ENCODE measurements around the gene HRH3.

HRH3 gene

DNA sequence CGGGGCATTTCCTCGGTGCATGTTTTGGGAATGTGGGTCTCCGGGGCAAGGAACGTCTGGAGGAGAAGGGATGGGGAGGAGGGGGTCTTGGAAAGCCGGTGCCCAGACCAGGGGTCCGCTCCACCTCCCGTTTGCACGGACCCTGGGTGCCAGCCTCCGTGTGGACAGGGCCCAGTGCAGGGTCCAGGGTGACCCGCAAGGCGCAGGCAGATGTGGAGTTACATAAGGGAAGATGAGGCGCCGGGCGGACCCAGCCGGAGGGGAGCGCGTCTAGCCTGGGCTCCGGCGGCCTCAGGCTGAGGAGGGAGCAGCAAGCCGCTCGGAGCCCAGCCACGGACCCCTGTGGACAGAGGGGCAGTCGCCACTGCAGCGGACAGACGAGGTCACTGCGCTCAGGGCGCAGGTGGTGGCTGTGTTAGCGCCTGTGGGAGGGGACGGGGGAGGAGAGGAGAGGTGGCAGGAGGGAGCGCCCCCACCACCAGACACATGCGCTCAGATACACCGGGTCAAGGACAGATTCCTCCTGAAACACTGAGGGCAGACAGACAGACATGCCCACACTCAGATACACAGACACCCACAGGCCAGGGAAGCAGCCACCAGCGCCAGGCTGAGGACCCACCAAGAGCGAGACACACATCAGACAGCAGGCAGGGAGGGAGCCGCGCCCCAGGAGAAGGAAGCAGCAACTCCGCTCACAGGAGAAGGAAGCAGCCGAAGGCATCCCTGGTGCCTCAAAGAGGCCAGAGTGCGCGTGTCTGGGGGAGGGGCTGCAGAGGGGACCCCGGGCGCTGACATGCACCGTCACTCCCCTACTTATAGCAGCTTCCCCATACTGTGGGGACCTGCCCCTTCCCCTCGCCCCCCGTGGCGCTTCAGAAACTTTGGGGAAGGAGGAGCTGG lies 839 bp upstream of the HRH3 start:
- Histone ChIP-seq H4K20me1 (ENCODE audit: insufficient read depth, low read length) (no peaks in the 10 kb centered on the region), H3K4me1 (ENCODE audit: insufficient read depth, low read length, severe bottlenecking) (no peaks in the 10 kb centered on the region), H3F3A (ENCODE audit: insufficient read depth, low read length) (no peaks in the 10 kb centered on the region), H3K4me3 (ENCODE audit: low read depth, low read length, poor library complexity, severe bottlenecking) (no peak overlapping the region), H3K9me2 (ENCODE audit: low read depth, low read length) (no peaks in the 10 kb centered on the region), H3K36me3 (ENCODE audit: insufficient read depth, low read length) (no peaks in the 10 kb centered on the region), H3K27me3 (ENCODE audit: insufficient read depth, low read length) (peaks cover 5% of the 10 kb centered on the region; the same call in 1 of the 2 replicates), H3K9ac (ENCODE audit: low read length) (no peak overlapping the region), H3K9me3 (ENCODE audit: low read length) (no peaks in the 10 kb centered on the region), H3K79me2 (ENCODE audit: insufficient read depth, low read length) (no peaks in the 10 kb centered on the region), H3K4me2 (ENCODE audit: low read length) (no peak overlapping the region), H3K27ac (ENCODE audit: low read depth, low read length, poor library complexity, severe bottlenecking) (no peak overlapping the region), H2AFZ (ENCODE audit: low read length) (no peak overlapping the region)
- TF ChIP-seq EZH2 (IDR thresholded peaks at IDR 0.05; ENCODE audit: borderline replicate concordance, low read length), result no peak

DNA sequence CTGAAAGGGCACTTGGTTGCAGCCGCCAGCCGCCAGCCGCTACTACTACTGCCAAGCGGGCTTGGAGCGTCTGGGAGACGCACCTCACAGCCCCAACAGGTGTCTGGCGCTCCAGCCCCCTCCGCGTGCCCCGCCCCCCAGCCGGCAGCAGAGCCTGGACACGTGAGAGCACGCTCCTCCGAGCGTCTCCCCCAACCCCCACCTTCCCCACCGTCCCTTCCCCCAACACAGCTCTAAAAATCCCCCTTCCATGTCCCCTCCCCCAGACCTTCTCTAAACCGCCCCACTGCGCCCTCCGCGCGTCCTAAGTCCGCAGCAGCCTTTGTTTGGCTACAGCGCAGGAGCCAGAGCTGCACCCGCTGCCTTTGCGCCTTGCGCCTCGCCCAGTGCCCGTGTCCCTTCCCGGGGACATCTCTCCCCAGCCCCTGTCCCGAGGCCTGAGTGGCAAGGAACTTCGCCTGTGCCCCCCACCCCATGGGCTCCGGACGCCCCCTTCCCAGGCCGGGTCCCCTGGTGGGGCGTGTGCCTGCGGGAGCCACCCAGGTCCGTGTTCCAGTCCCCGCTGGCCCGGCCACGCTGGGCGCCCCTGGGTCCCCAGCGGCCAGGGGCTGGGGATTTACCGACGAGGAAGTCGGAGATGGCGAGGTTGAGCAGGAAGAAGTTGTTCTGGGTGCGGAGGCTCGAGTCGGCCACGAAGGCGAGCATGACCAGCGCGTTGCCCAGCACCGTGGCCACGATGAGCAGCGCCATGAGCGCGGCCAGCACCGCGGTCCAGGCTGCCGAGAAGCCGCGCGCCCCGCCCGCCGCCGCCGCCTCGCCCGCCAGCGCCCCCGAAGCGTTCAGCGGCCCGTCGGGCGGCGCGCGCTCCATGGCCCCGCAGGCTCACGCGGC lies 732 bp downstream of the HRH3 start:
- no peaks in the 10 kb centered on the region for H3K4me1 ChIP-seq (ENCODE audit: insufficient read depth, low read length, severe bottlenecking)
- H3K4me2 ChIP-seq (ENCODE audit: low read length), result peak overlapping the region; percentile 4; the same call in 1 of the 2 replicates
- no peaks in the 10 kb centered on the region for H4K20me1 ChIP-seq (ENCODE audit: insufficient read depth, low read length)
- H3K9me2 ChIP-seq (ENCODE audit: low read depth, low read length), result no peaks in the 10 kb centered on the region
- H3K27me3 ChIP-seq (ENCODE audit: insufficient read depth, low read length), result peaks cover 5% of the 10 kb centered on the region; the same call in 1 of the 2 replicates
- H3K36me3 ChIP-seq (ENCODE audit: insufficient read depth, low read length), result no peaks in the 10 kb centered on the region
- TF ChIP-seq EZH2 (IDR thresholded peaks at IDR 0.05; ENCODE audit: borderline replicate concordance, low read length), result no peak
- TF ChIP-seq, protein P1, sequence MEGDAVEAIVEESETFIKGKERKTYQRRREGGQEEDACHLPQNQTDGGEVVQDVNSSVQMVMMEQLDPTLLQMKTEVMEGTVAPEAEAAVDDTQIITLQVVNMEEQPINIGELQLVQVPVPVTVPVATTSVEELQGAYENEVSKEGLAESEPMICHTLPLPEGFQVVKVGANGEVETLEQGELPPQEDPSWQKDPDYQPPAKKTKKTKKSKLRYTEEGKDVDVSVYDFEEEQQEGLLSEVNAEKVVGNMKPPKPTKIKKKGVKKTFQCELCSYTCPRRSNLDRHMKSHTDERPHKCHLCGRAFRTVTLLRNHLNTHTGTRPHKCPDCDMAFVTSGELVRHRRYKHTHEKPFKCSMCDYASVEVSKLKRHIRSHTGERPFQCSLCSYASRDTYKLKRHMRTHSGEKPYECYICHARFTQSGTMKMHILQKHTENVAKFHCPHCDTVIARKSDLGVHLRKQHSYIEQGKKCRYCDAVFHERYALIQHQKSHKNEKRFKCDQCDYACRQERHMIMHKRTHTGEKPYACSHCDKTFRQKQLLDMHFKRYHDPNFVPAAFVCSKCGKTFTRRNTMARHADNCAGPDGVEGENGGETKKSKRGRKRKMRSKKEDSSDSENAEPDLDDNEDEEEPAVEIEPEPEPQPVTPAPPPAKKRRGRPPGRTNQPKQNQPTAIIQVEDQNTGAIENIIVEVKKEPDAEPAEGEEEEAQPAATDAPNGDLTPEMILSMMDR (IDR thresholded peaks at IDR 0.05; ENCODE audit: low read length), result no peak
- H3K4me3 ChIP-seq (ENCODE audit: low read depth, low read length, poor library complexity, severe bottlenecking), result no peak overlapping the region
- H3F3A ChIP-seq (ENCODE audit: insufficient read depth, low read length), result no peaks in the 10 kb centered on the region
- no peak overlapping the region for H2AFZ ChIP-seq (ENCODE audit: low read length)
- H3K79me2 ChIP-seq (ENCODE audit: insufficient read depth, low read length), result no peaks in the 10 kb centered on the region
- no peaks in the 10 kb centered on the region for H3K9me3 ChIP-seq (ENCODE audit: low read length)
- no peak overlapping the region for H3K27ac ChIP-seq (ENCODE audit: low read depth, low read length, poor library complexity, severe bottlenecking)
- no peak overlapping the region for H3K9ac ChIP-seq (ENCODE audit: low read length)

DNA sequence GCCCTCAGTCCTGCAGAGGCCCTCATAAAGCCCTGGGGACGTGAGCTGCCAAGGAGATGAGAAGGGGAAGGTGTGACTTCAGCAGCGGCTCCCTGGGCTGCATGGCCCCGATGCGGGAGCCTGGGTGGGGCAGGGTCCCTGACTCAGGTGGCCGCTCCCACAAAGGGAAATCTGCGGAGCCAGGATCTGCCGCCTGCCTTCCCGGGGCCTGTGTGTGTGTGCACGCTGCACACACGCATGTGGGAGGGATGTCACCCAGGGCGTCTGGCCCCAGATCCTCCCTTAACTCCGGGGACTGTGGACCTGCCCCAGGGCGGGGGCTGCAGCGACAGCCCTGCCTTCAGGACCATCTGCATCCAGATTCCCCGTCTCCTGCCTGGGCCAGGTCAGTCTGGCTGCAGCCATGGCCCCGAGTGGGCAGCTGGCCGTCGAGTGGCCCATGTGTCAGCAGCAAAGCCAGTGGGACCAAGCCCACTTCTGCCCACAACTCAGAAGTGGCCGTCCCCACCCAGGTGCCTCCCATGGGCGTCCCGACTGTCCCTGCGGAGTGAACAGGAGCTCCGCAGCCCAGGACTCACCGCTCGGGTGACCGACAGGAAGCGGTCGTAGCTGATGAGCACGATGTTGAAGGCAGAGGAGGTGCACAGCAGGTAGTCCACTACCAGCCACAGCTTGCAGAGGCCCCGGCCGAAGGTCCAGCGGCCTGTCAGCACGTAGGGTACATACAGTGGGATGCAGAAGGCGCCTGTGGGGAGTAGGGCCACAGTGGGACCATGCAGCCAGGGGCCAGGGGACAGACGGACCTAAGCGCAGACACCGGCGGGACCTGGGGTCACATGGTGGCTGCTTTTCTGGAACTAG lies 1.9 kb downstream of the HRH3 start:
- H3K27me3 ChIP-seq (ENCODE audit: insufficient read depth, low read length), result peaks cover 5% of the 10 kb centered on the region; the same call in 1 of the 2 replicates
- no peaks in the 10 kb centered on the region for H3K4me1 ChIP-seq (ENCODE audit: insufficient read depth, low read length, severe bottlenecking)
- no peaks in the 10 kb centered on the region for H3K9me3 ChIP-seq (ENCODE audit: low read length)
- TF ChIP-seq EZH2 (IDR thresholded peaks at IDR 0.05; ENCODE audit: borderline replicate concordance, low read length), result no peak
- TF ChIP-seq, protein P1 (IDR thresholded peaks at IDR 0.05; ENCODE audit: low read length), result no peak
- H3K27ac ChIP-seq (ENCODE audit: low read depth, low read length, poor library complexity, severe bottlenecking), result no peak overlapping the region
- H2AFZ ChIP-seq (ENCODE audit: low read length), result no peak overlapping the region
- no peaks in the 10 kb centered on the region for H3K79me2 ChIP-seq (ENCODE audit: insufficient read depth, low read length)
- H3F3A ChIP-seq (ENCODE audit: insufficient read depth, low read length), result no peaks in the 10 kb centered on the region
- H4K20me1 ChIP-seq (ENCODE audit: insufficient read depth, low read length), result no peaks in the 10 kb centered on the region
- H3K9ac ChIP-seq (ENCODE audit: low read length), result no peak overlapping the region
- no peaks in the 10 kb centered on the region for H3K9me2 ChIP-seq (ENCODE audit: low read depth, low read length)
- H3K36me3 ChIP-seq (ENCODE audit: insufficient read depth, low read length), result no peaks in the 10 kb centered on the region
- no peak overlapping the region for H3K4me2 ChIP-seq (ENCODE audit: low read length)
- H3K4me3 ChIP-seq (ENCODE audit: low read depth, low read length, poor library complexity, severe bottlenecking), result no peak overlapping the region

Measured in OCI-LY1 (cell line).